IPS-NIHi7 (cell line): ENCODE data around the gene SMG1.
A peak's percentile ranks its signal among the peaks of the same experiment; 100 is the strongest.
"Not testable (repeated sequence)": the region's sequence is repeated elsewhere in the genome, so short reads cannot be mapped to it uniquely, and the experiment has no call there.

Experiments used
- DNase-seq: peaks from one replicate; pipeline ENCODE4 v3.0.0; 2012; ENCODE audit warnings: mixed read lengths; ENCODE audit errors: extremely low spot score

SMG1 gene

DNA sequence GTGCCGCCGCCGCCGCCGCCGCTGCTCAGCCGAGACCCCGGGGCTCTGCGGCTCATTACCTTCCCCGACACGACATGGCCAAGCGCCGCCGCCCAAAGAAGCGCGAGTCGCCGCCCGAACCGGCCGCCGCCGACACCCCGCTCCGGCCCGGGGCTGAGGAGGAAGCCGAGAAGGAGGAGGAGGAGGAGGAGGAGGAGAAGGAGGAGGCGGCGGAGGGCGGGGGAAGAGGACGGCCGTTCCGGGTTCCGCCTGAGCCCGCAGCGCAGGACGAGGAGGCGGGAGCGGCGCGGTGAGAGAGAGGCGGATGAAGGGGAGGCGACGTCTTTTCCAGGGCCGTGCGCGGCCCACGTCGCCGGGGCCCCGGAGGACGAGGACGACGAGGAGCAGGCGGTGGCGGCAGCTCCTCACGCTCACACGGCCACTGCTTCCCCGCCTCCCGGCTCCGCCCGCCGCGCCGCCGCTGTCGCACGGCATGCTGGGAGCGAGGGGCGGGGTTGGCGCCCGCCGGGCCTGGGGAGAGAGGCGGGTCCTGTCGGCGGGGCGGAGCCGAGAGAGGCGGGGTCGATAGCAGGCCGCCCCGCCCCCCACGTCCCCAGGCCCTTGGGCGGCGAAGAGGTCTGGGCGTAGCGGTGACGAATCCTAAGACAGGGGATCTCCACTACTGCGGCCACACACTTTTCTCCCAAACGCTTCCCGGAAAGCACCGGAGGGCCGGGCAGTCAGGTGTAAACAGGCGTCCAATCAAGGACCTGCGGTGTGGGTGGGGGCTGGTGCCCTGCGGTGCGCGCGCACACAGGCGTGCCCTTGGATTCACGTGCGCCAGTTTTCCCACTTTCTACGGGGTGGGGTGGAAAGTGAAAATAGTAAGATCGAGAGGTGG is at the start of gene SMG1:
TSS of gene SMG1 (minus strand) at position 423 of the 880 bp plus-strand sequence. CDS start at position 56, 367 bp downstream.
- DNase-seq: peak; percentile 88

DNA sequence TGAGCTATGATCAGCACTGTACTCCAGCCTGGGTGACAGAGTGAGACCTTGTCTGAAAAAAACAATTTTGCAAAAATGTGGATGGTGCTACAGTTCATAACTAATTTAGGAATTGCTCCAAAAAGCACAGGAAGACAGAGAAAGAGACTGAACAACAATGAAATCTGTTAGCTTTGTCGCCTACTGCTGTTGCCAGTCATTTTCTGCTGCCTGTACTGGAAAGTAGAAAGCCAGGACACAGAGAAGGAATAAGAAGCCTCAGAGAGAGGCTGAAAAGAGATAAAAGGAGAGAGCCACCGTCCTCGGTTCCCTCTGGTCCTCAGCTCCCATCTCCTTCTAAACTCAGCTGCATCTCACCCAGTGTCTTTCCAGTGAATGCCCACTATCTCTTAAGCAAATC is 48.9 kb upstream of the SMG1 start:
- no peak for DNase-seq

DNA sequence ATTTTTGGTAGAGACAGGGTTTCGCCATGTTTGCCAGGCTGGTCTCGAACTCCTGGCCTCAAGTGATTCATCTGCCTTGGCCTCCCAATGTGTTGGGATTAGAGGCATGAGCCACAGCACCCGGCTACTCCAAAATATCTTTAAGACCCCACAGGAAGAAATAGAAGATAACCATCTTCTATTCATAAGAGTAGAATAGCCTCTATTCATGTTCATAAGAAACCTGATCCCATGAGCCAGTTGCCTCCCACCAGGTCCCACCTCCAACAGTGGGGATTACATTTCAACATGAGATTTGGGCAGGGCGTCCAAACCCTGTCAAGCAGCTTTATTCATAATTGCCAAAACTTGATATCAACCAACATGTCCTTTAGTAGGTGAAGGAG is 43.6 kb upstream of the SMG1 start:
- no peak for DNase-seq

DNA sequence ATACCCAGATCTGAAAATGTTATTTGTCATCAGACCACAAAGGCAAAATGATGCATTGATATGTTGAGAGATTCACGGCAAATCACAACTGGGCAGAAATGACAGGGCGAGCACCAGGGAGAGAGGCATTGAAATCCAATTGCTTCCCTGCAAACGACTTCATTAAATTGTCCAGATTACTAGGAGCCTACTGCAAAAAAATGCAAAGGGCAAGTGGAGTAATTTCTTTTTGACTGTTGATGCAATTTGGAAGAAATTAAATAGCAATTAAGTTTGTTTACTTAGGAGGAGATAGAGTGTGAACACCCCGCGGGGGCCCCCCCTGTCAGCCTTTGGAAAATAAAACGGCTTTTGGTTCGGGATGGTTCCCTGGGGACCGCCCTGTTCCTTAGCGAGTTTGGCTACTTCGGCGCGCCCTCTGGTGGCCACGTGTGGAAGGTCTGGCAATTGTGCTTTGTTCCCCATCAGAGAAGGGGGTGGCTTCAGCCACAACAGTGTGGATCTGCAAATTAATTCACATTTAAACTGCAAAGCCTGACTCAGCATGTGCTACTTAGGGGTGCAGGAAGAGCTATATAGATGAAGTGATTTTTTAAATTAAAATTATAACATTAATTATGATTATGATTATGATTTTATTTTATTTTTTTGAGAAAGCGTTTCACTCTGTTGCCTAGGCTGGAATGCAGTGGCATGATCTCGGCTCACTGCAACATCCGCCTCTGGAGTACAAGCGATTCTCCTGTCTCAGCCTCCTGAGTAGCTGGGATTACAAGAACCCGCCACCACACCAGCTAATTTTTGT is 43.0 kb upstream of the SMG1 start:
- peak; percentile 94 for DNase-seq

DNA sequence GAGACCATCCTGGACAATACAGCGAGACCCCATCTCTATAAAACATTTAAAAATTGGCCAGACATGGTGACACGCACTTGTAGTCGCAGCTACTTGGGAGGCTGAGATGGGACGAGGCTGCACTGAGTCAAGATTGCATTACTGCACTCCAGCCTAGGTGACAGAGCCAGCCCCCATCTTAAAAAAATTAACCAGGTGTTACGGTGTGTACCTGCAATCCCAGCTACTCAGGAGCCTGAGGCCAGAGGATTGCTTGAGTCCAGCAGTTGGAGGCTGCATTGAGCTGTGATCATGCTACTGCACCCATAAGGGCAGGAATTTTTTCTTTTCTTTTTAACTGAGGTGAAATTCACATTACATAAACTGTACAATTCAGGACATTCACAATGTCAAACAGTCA is 40.6 kb upstream of the SMG1 start:
- no peak for DNase-seq

DNA sequence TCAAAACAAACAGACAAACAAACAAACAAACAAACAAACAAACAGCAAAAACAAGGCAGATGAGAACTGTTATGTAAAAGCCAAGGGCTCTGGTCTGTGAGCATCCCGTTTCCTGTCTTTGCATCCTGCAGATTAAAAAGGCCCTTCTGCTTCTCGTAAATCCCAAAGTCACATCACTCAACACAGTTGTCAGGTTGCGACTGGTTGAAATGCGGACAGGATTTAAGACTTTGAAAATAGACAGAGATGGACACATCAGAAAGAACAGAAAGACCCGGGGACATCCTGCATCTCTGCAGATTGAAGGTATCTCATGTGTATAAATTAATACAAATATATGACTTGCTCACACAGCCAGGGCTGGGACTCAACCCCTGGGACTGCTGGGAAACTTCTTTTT is 39.3 kb upstream of the SMG1 start:
- DNase-seq: no peak

DNA sequence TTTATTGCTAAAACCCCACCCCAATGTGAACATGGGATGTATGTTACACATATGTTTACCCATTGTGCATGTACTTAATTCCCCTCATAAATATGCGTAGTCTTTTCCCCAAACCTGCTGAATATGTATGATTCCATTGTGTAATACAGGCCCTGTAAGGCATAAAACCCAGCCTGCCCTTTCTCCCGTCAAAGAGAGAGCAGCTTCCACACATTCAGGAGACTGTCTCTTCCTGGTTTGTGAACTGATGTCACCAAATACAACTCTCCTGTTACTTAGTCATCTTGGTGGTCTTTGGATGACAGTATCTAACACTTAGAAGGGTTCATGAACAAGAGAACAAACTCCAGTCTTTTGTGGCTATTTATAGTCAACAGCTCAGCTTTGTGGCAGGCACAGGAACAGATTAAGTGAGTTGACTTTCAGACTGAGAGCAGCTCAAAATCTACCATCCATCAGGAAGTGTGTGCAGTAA is 32.9 kb upstream of the SMG1 start:
- DNase-seq: no peak

DNA sequence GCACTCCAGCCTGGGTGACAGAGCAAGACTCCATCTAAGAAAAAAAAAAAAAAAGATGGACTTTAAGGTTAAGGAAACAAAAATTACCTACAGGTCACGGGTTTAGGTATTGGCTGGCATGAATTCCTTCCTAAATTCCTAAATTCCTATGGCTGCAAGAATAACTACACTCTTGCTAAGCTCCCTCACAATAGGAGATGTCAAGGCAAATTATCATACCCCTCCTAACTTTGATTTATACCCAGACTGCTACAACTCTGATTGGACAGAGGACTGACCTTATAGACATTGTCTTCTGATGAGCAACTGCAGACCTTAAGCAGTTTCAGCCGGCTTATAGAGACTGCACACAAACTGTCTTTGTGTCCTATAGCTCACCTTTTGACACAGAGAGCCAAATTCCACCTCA is 32.4 kb upstream of the SMG1 start:
- DNase-seq: no peak

DNA sequence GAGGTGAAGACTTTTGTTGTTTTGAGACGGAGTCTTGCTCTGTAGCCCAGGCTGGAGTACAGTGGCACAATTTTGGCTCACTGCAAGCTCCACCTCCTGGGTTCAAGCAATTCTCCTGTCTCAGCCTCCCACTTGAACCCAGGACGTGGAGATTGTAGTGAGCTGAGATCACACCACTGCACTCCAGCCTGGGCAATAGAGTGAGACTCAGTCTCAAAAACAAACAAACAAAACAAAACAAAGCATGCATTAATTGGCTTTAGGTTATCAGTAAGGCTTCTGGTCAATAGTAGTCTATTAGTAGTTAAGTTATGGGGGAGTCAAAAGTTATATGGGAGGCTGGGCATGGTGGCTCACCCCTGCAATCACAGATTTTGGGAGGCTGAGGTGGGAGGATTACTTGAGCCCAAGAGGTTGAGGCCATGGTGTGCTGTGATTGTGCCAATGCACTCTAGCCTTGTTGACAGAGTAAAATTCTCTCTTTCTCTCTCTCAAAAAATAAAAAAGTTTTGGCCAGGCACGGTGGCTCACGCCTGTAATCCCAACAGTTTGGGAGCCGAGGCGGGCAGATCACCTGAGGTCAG is 30.5 kb upstream of the SMG1 start:
- DNase-seq: not testable (repeated sequence)

DNA sequence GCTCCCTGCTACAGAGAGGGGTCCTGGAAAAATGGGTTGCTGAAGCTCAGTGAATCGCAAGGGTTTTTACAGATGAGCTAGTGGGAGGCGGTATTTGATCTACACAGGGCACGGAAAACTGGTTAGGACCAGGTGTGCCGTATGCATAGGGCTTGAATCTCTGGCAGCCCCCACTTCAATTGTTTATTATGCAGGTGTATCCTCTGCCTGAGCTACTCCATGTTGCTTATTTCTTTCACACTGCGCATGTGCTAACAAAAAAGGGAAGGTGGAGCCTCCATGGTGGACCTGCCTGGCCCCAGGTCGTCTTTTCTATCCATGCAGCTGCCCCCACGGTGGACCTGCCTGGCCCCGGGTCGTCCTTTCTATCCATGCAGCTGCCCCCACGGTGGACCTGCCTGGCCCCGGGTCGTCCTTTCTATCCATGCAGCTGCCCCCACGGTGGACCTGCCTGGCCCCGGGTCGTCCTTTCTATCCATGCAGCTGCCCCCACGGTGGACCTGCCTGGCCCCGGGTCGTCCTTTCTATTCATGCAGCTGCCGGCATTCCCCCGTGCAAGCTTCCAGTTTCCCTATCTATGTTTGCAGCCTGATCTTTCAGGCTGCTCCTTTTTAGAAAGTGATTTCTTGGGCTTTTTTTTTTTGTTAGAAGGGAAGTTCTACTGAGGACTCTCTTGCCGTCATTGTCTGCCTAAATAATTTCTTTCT is 29.8 kb upstream of the SMG1 start:
- DNase-seq: not testable (repeated sequence)

DNA sequence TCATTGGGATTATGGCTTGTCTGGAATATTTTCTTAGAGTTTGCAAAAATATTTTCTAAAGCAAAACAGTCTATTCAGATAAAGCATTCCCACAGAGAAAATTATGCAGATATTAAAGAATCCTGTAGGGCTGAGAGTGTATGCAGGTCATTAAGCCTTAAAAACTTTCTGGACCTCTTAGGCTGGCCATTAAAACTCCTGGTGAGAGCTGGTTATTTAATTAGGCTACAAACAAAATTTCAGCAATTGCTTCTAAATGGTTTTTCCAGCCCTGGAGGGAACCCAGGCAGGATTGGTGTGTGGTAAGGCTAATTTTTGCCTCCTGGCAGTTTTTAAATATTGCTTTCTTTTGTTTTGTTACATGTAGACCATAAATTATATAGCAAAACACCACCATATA is 27.3 kb upstream of the SMG1 start:
- DNase-seq: no peak

DNA sequence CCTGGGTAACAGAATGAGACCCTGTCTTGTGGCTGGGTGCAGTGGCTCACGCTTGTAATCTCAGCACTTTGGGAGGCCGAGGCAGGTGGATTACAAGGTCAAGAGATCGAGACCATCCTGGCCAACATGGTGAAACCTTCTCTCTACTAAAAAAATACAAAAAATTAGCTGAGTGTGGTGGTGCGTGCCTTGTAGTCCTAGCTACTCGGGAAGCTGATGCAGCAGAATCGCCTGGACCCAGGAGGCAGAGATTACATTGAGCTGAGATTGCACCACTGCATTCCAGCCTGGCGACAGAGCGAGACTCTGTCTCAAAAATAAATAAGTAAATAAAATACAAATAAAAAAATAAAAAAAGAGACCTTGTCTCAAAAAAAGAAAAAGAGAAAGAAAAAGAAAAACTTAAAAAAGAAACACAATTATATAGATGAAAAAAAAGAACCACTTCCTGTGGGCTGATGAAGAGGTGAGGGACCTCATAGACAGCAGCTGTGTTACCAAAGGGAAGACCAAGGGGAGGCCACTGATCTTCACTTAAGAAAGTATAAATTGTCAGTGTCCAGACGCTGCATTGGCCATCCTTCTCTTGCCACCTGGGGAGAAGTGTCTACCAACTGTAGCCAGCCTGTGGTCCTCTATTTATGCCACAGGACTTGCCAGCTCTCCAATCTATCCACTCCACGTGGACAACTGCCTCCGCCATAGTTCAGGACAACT is 24.4 kb upstream of the SMG1 start:
- DNase-seq: no peak

DNA sequence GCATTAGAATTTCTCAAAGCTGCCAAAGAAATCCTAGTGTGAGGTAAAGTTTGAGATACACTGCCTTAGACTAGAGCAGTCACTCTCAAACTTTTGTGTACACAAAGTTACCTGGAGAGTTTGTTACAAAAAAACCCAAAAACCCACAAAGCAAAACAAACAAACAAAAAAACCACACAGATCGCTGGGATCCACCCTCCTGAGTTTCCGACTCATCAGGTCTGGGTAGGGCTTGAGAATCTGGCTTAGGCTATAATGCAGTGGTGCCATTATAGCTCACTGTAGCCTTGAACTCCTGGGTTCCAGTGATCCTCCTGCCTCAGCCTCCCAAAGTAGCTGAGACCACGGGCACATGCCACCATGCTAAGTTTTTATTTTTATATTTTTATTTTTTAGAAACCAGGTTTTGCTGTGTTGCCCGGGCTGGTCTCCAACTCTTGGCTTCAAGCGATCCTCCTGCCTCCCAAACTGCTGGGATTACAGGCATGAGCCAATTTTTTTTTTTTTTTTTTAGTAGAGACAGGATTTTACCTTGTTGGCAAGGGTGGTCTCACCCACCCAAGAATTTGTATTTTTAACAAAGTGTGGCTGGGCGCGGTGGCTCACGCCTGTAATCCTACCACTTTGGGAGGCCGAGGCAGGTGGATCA is 22.3 kb upstream of the SMG1 start:
- DNase-seq: no peak

DNA sequence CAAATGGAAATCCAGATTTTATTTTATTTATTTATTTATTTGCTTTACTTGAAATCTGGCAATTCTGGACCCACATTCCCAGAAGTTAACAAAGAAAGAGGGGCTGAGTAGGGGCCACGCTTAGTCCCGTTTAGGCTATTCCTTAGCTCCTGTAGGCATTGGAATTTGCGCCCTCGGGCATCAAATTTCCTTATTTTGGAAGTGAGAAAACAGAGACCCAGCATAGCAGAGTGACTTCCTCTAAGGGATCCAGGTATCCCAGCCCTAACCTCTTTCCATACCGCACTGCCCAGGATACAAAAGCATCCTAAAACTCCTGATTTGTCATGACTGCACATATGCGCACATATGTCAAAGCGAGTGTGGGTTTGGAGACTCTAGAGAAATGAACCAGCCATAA is 19.0 kb upstream of the SMG1 start:
- no peak for DNase-seq

DNA sequence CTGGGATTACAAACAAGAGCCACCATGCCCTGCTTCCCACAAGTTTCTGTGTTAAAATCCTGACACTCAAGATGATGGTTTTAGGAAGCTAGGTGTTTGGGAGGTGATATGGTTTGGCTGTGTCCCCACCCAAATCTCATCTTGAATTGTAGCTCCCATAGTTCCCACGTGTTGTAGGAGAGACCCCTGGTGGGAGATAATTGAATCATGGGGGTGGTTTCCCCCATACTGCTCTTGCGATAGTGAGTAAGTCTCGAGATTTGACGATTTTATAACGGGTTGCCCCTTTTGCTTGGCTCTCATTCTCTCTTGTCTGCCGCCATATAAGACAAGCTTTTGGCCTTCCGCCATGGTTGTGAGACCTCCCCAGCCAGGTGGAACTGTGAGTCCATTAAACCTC is 17.2 kb upstream of the SMG1 start:
- DNase-seq: no peak

DNA sequence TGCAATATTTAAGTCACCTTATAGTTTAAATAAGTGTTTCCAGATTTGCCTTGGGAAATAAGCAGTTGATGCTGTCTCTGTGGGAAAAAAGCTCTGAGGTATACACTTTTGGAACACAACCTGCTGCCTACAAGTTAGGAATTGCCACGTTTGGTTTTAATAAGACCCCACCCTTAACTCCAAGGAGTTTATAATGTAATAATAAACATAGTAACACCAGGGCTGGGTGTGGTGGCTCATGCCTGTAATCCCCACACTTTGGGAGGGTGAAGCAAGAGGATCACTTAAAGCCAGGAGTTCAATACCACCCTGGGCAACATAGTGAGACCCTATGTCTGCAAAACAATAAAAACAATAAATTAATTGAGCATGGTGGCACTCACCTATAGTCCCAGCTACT is 15.9 kb upstream of the SMG1 start:
- no peak for DNase-seq

DNA sequence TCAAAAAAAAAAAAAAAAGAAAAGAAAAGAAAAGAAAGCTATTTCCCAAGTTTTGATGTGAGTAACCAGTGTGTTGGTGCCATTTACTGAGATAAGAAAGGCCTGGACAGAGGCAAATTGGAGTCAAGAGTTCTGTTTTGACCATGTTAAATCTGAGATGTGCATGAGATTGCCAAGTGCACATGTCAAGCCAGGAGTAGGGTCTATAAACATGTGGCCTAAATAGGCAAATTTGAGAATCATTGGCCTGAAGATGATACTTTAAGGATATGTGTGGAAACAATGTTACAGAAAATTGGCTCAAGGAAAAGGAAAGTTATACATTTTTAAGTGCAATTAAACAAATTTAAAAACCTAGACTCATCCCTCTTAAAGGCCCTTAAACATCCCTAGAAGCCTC is 15.3 kb upstream of the SMG1 start:
- DNase-seq: no peak

DNA sequence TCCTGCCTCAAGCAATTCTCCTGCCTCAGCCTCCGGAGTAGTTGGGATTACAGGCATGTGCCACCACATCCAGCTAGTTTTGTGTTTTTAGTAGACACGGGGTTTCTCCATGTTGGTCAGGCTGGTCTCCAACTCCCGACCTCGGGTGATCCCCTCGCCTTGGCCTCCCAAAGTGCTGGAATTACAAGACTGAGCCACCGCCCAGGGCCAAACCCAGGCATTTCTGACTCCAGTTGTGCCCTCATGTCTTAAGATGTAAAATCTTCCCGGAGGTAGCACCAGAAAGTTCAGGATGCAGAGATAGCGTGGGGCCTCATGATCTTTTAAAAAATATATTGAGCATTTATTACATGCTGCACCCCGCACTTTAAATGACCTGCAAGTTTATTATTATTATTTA is 12.8 kb upstream of the SMG1 start:
- DNase-seq: no peak

DNA sequence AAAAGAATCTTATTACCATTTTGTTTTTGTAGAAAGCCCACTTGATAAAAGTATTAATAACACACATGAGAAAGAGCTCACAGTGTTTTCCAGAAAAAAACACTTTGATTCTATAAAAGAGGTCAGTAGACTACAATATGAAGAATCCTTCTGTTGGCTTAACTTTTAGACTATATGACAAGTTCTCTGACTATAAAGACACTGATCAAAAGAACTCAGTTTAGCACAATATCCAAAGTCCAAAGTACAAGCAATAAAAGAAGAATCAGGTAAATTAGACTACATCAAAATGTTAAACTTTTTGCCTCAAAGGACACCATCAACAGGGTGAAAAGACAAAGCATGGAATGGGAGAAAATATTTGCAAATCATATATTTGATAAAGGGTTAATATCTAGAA is 11.2 kb upstream of the SMG1 start:
- no peak for DNase-seq

DNA sequence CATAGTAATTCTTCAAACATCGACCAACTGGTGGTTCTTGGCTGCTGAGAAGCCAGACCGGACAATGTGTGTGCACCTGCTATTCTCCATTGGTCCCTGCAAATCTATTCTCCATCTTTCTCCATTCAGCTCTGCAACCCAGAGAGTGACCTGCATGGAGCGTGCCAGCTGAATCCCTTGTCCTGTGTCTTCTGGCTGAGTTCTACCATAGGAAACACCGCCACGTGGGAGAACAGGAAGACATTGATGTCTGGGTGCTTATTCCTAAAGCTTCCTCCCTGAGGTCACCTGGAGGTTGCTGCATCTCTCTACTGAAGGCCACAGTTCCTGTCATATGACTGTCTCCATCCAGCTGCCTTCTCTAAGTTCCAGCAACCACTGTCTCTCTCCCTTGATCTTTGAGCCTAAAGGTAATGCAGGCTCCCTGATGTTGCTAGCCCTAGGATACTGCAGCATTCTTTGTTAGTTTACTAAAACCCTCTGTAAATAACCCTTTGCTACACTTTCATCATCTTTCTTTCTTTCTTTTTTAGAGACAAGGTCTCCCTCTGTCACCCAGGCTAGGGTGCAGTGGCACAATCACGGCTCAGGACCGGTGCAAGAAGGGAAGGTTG is 10.6 kb upstream of the SMG1 start:
- no peak for DNase-seq
